Calu3 (cell line): Measurements from ENCODE around the gene RERE. TPM values are rescaled to one million over a fixed set of nuclear protein-coding genes. Genes with fewer than 3 reads are reported as not detected.

Source experiments
- BruUV-seq: library from RNA; stranded (reverse); fragments of 400-500 nt; replicated peaks from 2 replicates; lab custom pipeline; 2021; lab: Mats Ljungman, UMichigan
- CTCF ChIA-PET: fragments of 300-600 bp; sonication (Branson Sonifier 250); formaldehyde crosslinking; loops from one replicate; lab custom pipeline; 2022; ENCODE audit warnings: antibody characterized with exemption; lab: Charles Lee
- DNase-seq: peaks from one replicate; pipeline ENCODE4 v3.0.0; 2022
- H3K27ac Mint-ChIP-seq: one replicate; pipeline ENCODE4 v1.8.0; 2022; ENCODE audit warnings: mixed read lengths; ENCODE audit not compliant: unreplicated experiment
- H3K27me3 Mint-ChIP-seq: one replicate; pipeline ENCODE4 v1.8.0; 2022; ENCODE audit warnings: mixed read lengths; ENCODE audit not compliant: unreplicated experiment
- H3K36me3 Mint-ChIP-seq: one replicate; pipeline ENCODE4 v1.8.0; 2022; ENCODE audit warnings: mild to moderate bottlenecking, moderate library complexity, mixed read lengths; ENCODE audit not compliant: insufficient read depth, unreplicated experiment
- H3K4me1 Mint-ChIP-seq: one replicate; pipeline ENCODE4 v1.8.0; 2022; ENCODE audit warnings: mild to moderate bottlenecking, low read depth, mixed read lengths; ENCODE audit not compliant: unreplicated experiment
- H3K4me3 Mint-ChIP-seq: one replicate; pipeline ENCODE4 v1.8.0; 2022; ENCODE audit warnings: mild to moderate bottlenecking, low read depth, moderate library complexity, mixed read lengths; ENCODE audit not compliant: unreplicated experiment
- H3K9me3 Mint-ChIP-seq: one replicate; pipeline ENCODE4 v1.8.0; 2022; ENCODE audit warnings: low read depth, mixed read lengths; ENCODE audit not compliant: unreplicated experiment
- intact Hi-C: fragments of 100-400 bp; cut with micrococcal nuclease; formaldehyde crosslinking; loops from one replicate; pipeline ENCODE4 v1.10.0; 2022; ENCODE audit not compliant: unreplicated experiment
- total RNA-seq: library from RNA; stranded (reverse); gene quantifications from 2 replicates; pipeline ENCODE4 v1.2.3, GENCODE V29; 2022
- TF ChIP-seq, protein P1 (sequence below): fragments of 200-600 bp; IDR thresholded peaks from one replicate; pipeline ENCODE4 v1.8.0; 2022; ENCODE audit warnings: antibody characterized with exemption; ENCODE audit not compliant: unreplicated experiment

The RERE gene
- total RNA-seq, 1 experiment from 2014 or later, result 45.9 TPM

DNA sequence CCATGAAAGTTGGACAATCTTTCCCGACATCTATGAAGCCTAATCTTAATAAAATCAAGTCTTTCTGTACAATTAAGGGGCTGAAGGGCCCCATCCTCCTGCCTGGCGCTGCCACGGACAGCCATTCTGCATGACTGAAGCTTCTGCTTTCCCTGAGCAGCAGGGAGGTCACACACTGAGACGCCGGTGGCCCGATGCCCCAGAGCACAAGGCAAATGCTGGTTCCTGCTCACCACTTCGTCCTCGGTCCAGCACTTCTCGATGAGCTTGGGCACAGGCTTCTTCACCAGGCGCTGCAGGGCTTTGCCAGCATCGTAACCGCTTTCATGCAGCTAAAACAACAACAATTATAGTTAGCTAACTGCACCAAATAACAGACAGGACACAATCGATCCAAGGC, 351.7 kb downstream of the RERE start:
- TF ChIP-seq, protein P1, sequence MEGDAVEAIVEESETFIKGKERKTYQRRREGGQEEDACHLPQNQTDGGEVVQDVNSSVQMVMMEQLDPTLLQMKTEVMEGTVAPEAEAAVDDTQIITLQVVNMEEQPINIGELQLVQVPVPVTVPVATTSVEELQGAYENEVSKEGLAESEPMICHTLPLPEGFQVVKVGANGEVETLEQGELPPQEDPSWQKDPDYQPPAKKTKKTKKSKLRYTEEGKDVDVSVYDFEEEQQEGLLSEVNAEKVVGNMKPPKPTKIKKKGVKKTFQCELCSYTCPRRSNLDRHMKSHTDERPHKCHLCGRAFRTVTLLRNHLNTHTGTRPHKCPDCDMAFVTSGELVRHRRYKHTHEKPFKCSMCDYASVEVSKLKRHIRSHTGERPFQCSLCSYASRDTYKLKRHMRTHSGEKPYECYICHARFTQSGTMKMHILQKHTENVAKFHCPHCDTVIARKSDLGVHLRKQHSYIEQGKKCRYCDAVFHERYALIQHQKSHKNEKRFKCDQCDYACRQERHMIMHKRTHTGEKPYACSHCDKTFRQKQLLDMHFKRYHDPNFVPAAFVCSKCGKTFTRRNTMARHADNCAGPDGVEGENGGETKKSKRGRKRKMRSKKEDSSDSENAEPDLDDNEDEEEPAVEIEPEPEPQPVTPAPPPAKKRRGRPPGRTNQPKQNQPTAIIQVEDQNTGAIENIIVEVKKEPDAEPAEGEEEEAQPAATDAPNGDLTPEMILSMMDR, result no peak
- H3K4me3 Mint-ChIP-seq, result no peak overlapping the region
- intact Hi-C loops, result no loop called here
- BruUV-seq, result no TSS peak
- DNase-seq, result no peak
- no peak overlapping the region for H3K27ac Mint-ChIP-seq
- no peaks in the 10 kb centered on the region for H3K27me3 Mint-ChIP-seq
- peaks cover 22% of the 10 kb centered on the region for H3K4me1 Mint-ChIP-seq
- CTCF ChIA-PET, result no interaction called here
- no peaks in the 10 kb centered on the region for H3K9me3 Mint-ChIP-seq
- peaks cover 11% of the 10 kb centered on the region for H3K36me3 Mint-ChIP-seq

DNA sequence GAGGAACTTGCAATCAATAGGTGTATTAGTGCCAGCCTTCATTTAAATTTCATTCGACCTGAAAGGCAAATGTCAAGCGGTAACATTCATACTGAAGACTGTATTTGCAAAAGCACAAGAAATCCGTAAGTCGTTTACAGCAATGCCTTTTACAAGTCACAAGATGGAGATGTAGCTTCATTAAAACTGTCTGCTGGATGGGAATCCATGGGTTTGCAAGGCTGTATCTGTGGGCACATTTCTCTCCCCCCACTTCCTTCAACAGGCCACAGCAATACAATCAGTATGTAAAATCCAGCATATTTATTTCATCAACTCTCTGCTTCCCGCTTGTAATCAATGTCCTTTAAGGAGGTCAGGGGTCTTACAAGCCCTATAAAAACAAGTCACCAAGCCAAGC, 352.4 kb downstream of the RERE start:
- H3K36me3 Mint-ChIP-seq, result peaks cover 11% of the 10 kb centered on the region
- TF ChIP-seq, protein P1, result no peak
- intact Hi-C loops, result no loop called here
- CTCF ChIA-PET, result no interaction called here
- no peaks in the 10 kb centered on the region for H3K9me3 Mint-ChIP-seq
- BruUV-seq, result no TSS peak
- DNase-seq, result no peak
- no peak overlapping the region for H3K27ac Mint-ChIP-seq
- no peak overlapping the region for H3K4me3 Mint-ChIP-seq
- no peaks in the 10 kb centered on the region for H3K27me3 Mint-ChIP-seq
- H3K4me1 Mint-ChIP-seq, result peaks cover 22% of the 10 kb centered on the region

DNA sequence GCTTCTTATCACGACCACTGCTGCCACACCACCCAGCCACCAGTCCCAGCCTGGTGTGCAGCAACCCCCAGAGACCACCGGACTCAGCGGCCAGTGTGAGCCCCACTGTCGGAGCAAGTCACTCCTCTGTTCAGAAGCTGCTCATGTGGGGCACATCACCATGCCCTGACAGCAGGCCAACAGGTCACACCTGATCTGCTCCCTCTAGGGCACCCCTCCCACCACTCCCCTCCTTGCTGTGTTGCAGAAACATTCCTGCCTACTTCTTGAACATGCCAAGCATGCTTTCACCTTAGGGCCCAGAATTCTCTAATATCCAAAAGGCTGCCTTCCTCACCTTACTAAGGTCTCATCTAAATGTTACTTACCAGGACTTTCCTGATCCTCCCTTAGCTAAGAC, 353.1 kb downstream of the RERE start:
- no TSS peak for BruUV-seq

DNA sequence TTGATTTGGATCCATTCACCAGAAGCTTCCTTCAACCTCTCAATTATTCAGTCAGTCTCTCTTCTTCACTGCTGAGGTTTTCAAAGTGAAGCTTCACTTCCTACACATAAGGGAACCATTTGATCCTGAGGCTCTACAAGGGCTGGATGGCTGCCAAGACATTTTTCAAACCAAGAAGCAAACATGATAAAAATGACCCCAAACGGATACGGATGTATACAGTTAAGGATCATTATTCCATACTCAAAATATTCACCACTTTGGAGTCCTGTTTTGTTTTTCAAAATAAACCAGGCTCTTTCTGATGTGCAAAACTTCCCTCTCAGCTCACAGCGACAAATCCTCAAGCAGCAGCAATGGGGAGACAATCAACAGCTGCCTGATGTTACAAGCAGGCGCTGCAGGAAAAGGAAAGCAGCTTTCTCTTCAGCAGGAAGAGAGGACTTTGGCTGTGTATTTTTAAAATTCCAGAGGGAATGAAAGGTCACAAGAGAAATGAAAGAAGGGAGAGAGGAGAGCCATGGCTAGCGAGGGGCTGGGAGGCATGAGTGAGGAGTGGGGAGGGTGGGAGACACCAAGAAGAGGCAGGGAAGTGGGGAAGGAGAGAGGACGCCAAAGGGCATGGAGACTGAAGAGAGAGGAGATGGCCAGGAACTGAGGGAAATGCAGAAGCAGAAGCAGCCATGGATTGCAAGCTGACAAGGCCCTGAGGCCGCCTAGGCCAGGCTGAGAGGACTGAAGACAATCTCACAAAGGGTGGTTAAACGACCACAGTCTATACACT, 354.1 kb downstream of the RERE start:
- H3K27ac Mint-ChIP-seq, result peak overlapping the region; percentile 40
- no peaks in the 10 kb centered on the region for H3K9me3 Mint-ChIP-seq
- H3K36me3 Mint-ChIP-seq, result peaks cover 7% of the 10 kb centered on the region
- no TSS peak for BruUV-seq
- intact Hi-C loops, result no loop called here
- TF ChIP-seq, protein P1, result no peak
- CTCF ChIA-PET, result interaction anchor here (0.7 kb wide), 1 partner anchor 98 kb away, joined by 3 read pairs; no protein-coding TSS in a partner anchor
- peak; percentile 37 for DNase-seq
- H3K27me3 Mint-ChIP-seq, result no peaks in the 10 kb centered on the region
- H3K4me3 Mint-ChIP-seq, result peak overlapping the region; percentile 22
- H3K4me1 Mint-ChIP-seq, result peaks cover 22% of the 10 kb centered on the region

More for the DNA sequence above, 353.1 kb downstream of the RERE start:
- intact Hi-C loops, result no loop called here
- Mint-ChIP-seq H3K4me1 (peaks cover 22% of the 10 kb centered on the region), H3K36me3 (peaks cover 11% of the 10 kb centered on the region), H3K27ac (no peak overlapping the region), H3K9me3 (no peaks in the 10 kb centered on the region), H3K27me3 (no peaks in the 10 kb centered on the region), H3K4me3 (no peak overlapping the region)
- TF ChIP-seq, protein P1, result no peak
- no peak for DNase-seq
- CTCF ChIA-PET, result no interaction called here
